Keratinocyte (primary cell): ENCODE measurements around the gene SDK1. TPM values are rescaled to one million over a fixed set of nuclear protein-coding genes. Genes with fewer than 3 reads are reported as not detected.

Source experiments
- DNase-seq: peaks from one replicate; pipeline ENCODE4 v3.0.0-alpha.2; 2011; ENCODE audit warnings: low read depth, missing footprints, low spot score
- FAIRE-seq: peaks from 2 replicates; lab custom pipeline; 2011; peaks lifted over from hg19 to GRCh38; lab: Jason Lieb, UNC
- H2AFZ ChIP-seq: 2 replicates; pipeline ENCODE4 v1.6.0; 2012; ENCODE audit warnings: low read length, control low read depth, inconsistent platforms; ENCODE audit not compliant: control insufficient read depth
- H3K27ac ChIP-seq: 2 replicates; pipeline ENCODE4 v1.5.1; 2011; ENCODE audit warnings: low read length; ENCODE audit not compliant: control insufficient read depth, insufficient read depth
- H3K27me3 ChIP-seq: 3 replicates; pipeline ENCODE4 v1.6.0; 2011; ENCODE audit warnings: low read length; ENCODE audit not compliant: control insufficient read depth, insufficient read depth; ENCODE audit errors: extremely low read depth
- H3K36me3 ChIP-seq, 2 experiments: 2 replicates in 1 of 2; 3 replicates in 1 of 2; pipeline ENCODE4 v1.5.1; 2011; ENCODE audit warnings: low read length in 2 of 2, mild to moderate bottlenecking in 1 of 2; ENCODE audit not compliant: control insufficient read depth in 2 of 2, insufficient read depth in 2 of 2; ENCODE audit errors: extremely low read depth in 1 of 2
- H3K4me1 ChIP-seq: 3 replicates; pipeline ENCODE4 v1.5.1; 2011; ENCODE audit warnings: low read length; ENCODE audit not compliant: control insufficient read depth, insufficient read depth; ENCODE audit errors: extremely low read depth
- H3K4me2 ChIP-seq: 3 replicates; pipeline ENCODE4 v1.6.0; 2011; ENCODE audit warnings: low read depth, low read length; ENCODE audit not compliant: control insufficient read depth, insufficient read depth; ENCODE audit errors: extremely low read depth
- H3K4me3 ChIP-seq, 3 experiments: fragments of 200-600 bp in 1 of 3; sonication (generic) in 1 of 3; 2 replicates in 2 of 3; 3 replicates in 1 of 3; pipeline ENCODE4 v1.5.1; 2011 to 2016; ENCODE audit warnings: low read length in 3 of 3, mild to moderate bottlenecking in 3 of 3, control low read depth in 2 of 3, inconsistent platforms in 1 of 3, low read depth in 1 of 3, mixed read lengths in 1 of 3, mixed run types in 1 of 3, moderate library complexity in 1 of 3; ENCODE audit not compliant: control insufficient read depth in 2 of 3, insufficient read depth in 2 of 3; ENCODE audit errors: extremely low read depth in 1 of 3
- H3K79me2 ChIP-seq: 2 replicates; pipeline ENCODE4 v1.6.0; 2012; ENCODE audit warnings: low read length; ENCODE audit not compliant: control insufficient read depth, insufficient read depth
- H3K9ac ChIP-seq: 3 replicates; pipeline ENCODE4 v1.6.0; 2011; ENCODE audit warnings: low read length; ENCODE audit not compliant: control insufficient read depth, insufficient read depth; ENCODE audit errors: extremely low read depth
- H3K9me1 ChIP-seq: 3 replicates; pipeline ENCODE4 v1.6.0; 2011; ENCODE audit warnings: low read length; ENCODE audit not compliant: control insufficient read depth, insufficient read depth; ENCODE audit errors: extremely low read depth
- H3K9me3 ChIP-seq: 2 replicates; pipeline ENCODE4 v1.5.1; 2012; ENCODE audit warnings: low read depth, low read length; ENCODE audit not compliant: control insufficient read depth
- H4K20me1 ChIP-seq: 3 replicates; pipeline ENCODE4 v1.6.0; 2011; ENCODE audit warnings: low read length; ENCODE audit not compliant: control insufficient read depth, insufficient read depth; ENCODE audit errors: extremely low read depth
- EZH2 ChIP-seq: IDR thresholded peaks from one replicate; pipeline ENCODE4 v1.6.1; 2012; ENCODE audit warnings: inconsistent platforms, mild to moderate bottlenecking, low read length, moderate library complexity
- dilution Hi-C: fragments of 300-500 bp; cut with MboI; formaldehyde crosslinking; loops from one replicate; pipeline ENCODE4 v1.7.0; 2020; ENCODE audit warnings: low sequenced_read_pairs; ENCODE audit not compliant: extremely low pct_ligation_motif_present
- polyA plus RNA-seq, 5 experiments: library from polyadenylated mRNA; depleted of rRNA in 3 of 5; stranded (reverse) in 3 of 5; stranded (forward) in 1 of 5; unstranded in 1 of 5; fragments of >200 nt; gene quantifications; 1 replicate in 1 of 5; 2 replicates in 3 of 5; 3 replicates in 1 of 5; pipeline versions ENCODE4 v1.2.1 to v1.2.3, GENCODE V29; 2011 to 2012; ENCODE audit warnings: missing spikeins in 2 of 5, low read depth in 1 of 5, low replicate concordance in 1 of 5
- TF ChIP-seq, protein P1 (sequence below), 3 experiments: IDR thresholded peaks in 1 of 3; conservative IDR thresholded peaks in 1 of 3; optimal IDR thresholded peaks in 1 of 3; 2 replicates in 2 of 3; 3 replicates in 1 of 3; pipeline versions ENCODE3 to v1.5.1; 2011; ENCODE audit warnings: low read length in 3 of 3, mild to moderate bottlenecking in 3 of 3, moderate library complexity in 2 of 3, control low read depth in 1 of 3, inconsistent platforms in 1 of 3; ENCODE audit not compliant: insufficient read depth in 2 of 3; ENCODE audit errors: extremely low read depth in 1 of 3

The SDK1 gene
- polyA plus RNA-seq, 1 donor (not counting 4 experiments of a cell fraction or from before 2014, with no cell fraction given) = 0.66 TPM

DNA sequence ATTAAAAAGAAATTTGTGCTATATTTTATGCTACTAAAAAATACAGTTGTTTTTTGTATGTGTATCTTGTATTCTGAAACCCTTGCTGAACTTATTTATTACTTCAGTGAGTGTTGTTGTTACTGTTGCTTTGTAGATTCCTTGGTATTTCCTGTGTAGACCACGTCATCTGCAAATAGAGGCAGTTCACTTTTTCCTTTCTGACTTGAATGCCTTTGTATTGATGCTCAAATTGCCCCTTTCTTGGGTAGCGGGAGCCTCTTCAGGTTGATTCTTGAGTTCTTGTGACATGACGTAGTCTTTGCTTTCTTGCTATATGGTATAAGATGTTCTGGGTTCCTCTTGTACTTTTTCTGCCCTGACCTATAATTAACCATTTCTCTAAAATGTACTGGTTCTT lies 504.1 kb downstream of the SDK1 start:
- FAIRE-seq (no peak), DNase-seq (no peak)
- Histone ChIP-seq H3K27me3 (no peaks in the 10 kb centered on the region), H3K9me3 (no peaks in the 10 kb centered on the region), H3K4me3 (no peak overlapping the region), H3K4me1 (no peaks in the 10 kb centered on the region), H3K9me1 (no peaks in the 10 kb centered on the region), H3K4me2 (no peak overlapping the region), H3K27ac (no peak overlapping the region), H3K79me2 (no peaks in the 10 kb centered on the region), H3K9ac (no peak overlapping the region), H2AFZ (no peak overlapping the region), H4K20me1 (no peaks in the 10 kb centered on the region), H3K36me3 (no peaks in the 10 kb centered on the region)
- dilution Hi-C loops = no loop called here
- TF ChIP-seq, protein P1, sequence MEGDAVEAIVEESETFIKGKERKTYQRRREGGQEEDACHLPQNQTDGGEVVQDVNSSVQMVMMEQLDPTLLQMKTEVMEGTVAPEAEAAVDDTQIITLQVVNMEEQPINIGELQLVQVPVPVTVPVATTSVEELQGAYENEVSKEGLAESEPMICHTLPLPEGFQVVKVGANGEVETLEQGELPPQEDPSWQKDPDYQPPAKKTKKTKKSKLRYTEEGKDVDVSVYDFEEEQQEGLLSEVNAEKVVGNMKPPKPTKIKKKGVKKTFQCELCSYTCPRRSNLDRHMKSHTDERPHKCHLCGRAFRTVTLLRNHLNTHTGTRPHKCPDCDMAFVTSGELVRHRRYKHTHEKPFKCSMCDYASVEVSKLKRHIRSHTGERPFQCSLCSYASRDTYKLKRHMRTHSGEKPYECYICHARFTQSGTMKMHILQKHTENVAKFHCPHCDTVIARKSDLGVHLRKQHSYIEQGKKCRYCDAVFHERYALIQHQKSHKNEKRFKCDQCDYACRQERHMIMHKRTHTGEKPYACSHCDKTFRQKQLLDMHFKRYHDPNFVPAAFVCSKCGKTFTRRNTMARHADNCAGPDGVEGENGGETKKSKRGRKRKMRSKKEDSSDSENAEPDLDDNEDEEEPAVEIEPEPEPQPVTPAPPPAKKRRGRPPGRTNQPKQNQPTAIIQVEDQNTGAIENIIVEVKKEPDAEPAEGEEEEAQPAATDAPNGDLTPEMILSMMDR (optimal IDR thresholded peaks at IDR 0.05 in 1 of 3, IDR thresholded peaks at IDR 0.05 in 1 of 3, conservative IDR thresholded peaks at IDR 0.05 in 1 of 3; ENCODE audit: extremely low read depth in 1 of 3, insufficient read depth in 2 of 3, low read length in 3 of 3) = no peak
- TF ChIP-seq EZH2 = no peak

DNA sequence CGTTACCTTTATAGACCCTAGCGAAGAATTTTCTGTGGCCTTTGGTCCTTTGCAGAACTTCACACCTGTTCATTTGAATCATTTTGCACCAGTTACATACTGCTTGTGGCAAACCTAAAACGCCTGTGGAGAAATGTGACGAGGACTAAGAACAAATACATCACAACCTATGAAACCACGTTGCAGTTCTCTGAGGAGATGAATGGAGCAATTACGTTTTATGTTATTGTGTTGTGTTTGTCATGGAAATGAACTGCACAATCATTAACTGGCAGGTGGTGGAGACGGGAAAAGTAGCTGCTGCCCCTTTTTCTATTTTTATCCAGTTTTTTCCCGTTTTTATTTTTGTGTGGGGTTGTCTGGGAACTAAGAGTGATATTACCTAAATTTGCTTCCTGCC lies 505.5 kb downstream of the SDK1 start:
- no peak overlapping the region for H3K4me2 ChIP-seq
- DNase-seq = no peak
- no peak overlapping the region for H2AFZ ChIP-seq
- dilution Hi-C loops = no loop called here
- no peaks in the 10 kb centered on the region for H3K79me2 ChIP-seq
- H3K4me3 ChIP-seq = no peak overlapping the region
- no peak for FAIRE-seq
- no peak overlapping the region for H3K27ac ChIP-seq
- no peak overlapping the region for H3K9ac ChIP-seq
- no peaks in the 10 kb centered on the region for H3K4me1 ChIP-seq
- no peaks in the 10 kb centered on the region for H3K9me1 ChIP-seq
- TF ChIP-seq EZH2 = no peak
- TF ChIP-seq, protein P1 (optimal IDR thresholded peaks at IDR 0.05 in 1 of 3, IDR thresholded peaks at IDR 0.05 in 1 of 3, conservative IDR thresholded peaks at IDR 0.05 in 1 of 3; ENCODE audit: extremely low read depth in 1 of 3, insufficient read depth in 2 of 3, low read length in 3 of 3) = no peak
- no peaks in the 10 kb centered on the region for H3K36me3 ChIP-seq
- H3K27me3 ChIP-seq = no peaks in the 10 kb centered on the region
- H3K9me3 ChIP-seq = no peaks in the 10 kb centered on the region
- H4K20me1 ChIP-seq = no peaks in the 10 kb centered on the region
